ENCODE results near the gene HS6ST1. TPM values are rescaled to one million over a fixed set of nuclear protein-coding genes. Genes with fewer than 3 reads are reported as not detected.

HS6ST1 gene
- total RNA-seq, 1 donor from 2014 or later = 68.5 TPM

DNA sequence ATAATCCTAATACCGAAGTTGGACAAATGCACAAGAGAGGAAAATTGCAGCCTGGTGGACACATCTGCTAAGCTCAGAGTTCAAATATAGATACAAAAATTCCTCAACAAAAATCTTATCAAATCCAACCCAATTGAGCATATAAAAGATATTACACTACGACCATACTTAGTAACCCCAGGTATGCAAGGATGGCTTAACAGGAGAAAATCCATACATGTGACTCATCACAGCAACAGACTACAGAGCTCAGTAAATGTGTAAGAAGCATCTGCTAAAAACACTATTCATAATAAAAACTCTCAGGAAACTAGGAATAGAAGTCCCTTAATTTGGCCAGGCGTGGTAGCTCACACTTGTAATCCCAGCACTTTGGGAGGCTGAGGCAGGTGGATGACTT is 28.3 kb downstream of the HS6ST1 start:
- no peaks in the 10 kb centered on the region for H3K27me3 ChIP-seq
- H3K36me3 ChIP-seq = no peaks in the 10 kb centered on the region
- H3K4me1 ChIP-seq = peaks cover 66% of the 10 kb centered on the region
- TF ChIP-seq POLR2AphosphoS5 (IDR thresholded peaks at IDR 0.05; ENCODE audit: insufficient read depth in 1 of 2, low read depth in 1 of 2) (no peak), POLR2A (IDR thresholded peaks at IDR 0.05) (no peak)
- TF ChIP-seq, protein P1, sequence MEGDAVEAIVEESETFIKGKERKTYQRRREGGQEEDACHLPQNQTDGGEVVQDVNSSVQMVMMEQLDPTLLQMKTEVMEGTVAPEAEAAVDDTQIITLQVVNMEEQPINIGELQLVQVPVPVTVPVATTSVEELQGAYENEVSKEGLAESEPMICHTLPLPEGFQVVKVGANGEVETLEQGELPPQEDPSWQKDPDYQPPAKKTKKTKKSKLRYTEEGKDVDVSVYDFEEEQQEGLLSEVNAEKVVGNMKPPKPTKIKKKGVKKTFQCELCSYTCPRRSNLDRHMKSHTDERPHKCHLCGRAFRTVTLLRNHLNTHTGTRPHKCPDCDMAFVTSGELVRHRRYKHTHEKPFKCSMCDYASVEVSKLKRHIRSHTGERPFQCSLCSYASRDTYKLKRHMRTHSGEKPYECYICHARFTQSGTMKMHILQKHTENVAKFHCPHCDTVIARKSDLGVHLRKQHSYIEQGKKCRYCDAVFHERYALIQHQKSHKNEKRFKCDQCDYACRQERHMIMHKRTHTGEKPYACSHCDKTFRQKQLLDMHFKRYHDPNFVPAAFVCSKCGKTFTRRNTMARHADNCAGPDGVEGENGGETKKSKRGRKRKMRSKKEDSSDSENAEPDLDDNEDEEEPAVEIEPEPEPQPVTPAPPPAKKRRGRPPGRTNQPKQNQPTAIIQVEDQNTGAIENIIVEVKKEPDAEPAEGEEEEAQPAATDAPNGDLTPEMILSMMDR (IDR thresholded peaks at IDR 0.05) = no peak
- no peak overlapping the region for H3K27ac ChIP-seq
- intact Hi-C loops (cut with DNase I) = no loop called here
- H3K4me3 ChIP-seq = no peak overlapping the region
- DNase-seq (ENCODE audit: extremely low spot score in 2 of 2) = no peak
- no peaks in the 10 kb centered on the region for H3K9me3 ChIP-seq

DNA sequence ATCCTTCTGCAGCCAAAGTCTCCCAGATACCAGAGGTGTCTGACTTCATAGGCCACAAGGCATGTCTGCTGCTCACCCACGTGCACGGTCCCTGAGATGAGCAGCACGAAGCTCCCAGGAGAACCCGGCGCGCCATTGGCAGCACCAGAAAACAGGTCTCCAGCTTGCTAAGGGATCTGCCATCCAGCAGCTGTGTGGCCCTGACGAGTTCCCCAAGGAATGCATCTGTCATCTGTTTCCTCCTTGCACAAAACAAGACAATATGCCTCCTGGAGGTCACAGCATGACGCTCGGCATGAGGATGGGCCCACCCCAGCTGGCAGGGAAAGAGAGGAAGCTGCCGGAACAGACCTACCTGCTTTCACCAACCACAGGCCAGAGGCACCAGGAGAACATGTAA is 29.2 kb downstream of the HS6ST1 start:
- Histone ChIP-seq H3K36me3 (no peaks in the 10 kb centered on the region), H3K27me3 (no peaks in the 10 kb centered on the region), H3K9me3 (no peaks in the 10 kb centered on the region), H3K27ac (no peak overlapping the region), H3K4me1 (peaks cover 66% of the 10 kb centered on the region), H3K4me3 (no peak overlapping the region)
- intact Hi-C loops (cut with DNase I) = no loop called here
- no peak for TF ChIP-seq POLR2AphosphoS5 (IDR thresholded peaks at IDR 0.05; ENCODE audit: insufficient read depth in 1 of 2, low read depth in 1 of 2)
- TF ChIP-seq, protein P1 (IDR thresholded peaks at IDR 0.05) = no peak
- TF ChIP-seq POLR2A (IDR thresholded peaks at IDR 0.05) = no peak
- no peak for DNase-seq (ENCODE audit: extremely low spot score in 2 of 2)

DNA sequence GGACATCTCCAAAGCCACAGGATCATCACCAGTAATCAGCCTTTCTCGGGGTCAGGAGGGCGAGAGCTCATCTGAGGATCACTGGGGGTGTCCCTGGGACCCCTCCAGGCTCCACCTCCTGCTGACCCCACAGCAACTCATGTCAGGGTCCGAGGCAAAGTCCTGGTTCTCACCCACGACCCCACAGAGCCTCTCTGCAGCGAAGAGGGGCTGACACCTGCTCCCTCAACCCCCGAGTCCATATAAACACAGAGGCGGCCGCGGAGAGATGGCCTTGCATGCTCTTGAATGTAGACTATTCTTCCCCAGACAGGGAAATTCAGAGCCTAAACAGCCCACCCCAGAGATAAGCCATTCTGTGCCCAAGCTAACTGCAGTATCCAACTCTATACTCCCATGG is 29.9 kb downstream of the HS6ST1 start:
- Histone ChIP-seq H3K36me3 (no peaks in the 10 kb centered on the region), H3K9me3 (no peaks in the 10 kb centered on the region), H3K27me3 (no peaks in the 10 kb centered on the region), H3K4me1 (peaks cover 69% of the 10 kb centered on the region), H3K4me3 (no peak overlapping the region), H3K27ac (no peak overlapping the region)
- no peak for TF ChIP-seq POLR2AphosphoS5 (IDR thresholded peaks at IDR 0.05; ENCODE audit: insufficient read depth in 1 of 2, low read depth in 1 of 2)
- no peak for TF ChIP-seq POLR2A (IDR thresholded peaks at IDR 0.05)
- TF ChIP-seq, protein P1 (IDR thresholded peaks at IDR 0.05) = no peak
- intact Hi-C loops (cut with DNase I) = no loop called here
- no peak for DNase-seq (ENCODE audit: extremely low spot score in 2 of 2)

DNA sequence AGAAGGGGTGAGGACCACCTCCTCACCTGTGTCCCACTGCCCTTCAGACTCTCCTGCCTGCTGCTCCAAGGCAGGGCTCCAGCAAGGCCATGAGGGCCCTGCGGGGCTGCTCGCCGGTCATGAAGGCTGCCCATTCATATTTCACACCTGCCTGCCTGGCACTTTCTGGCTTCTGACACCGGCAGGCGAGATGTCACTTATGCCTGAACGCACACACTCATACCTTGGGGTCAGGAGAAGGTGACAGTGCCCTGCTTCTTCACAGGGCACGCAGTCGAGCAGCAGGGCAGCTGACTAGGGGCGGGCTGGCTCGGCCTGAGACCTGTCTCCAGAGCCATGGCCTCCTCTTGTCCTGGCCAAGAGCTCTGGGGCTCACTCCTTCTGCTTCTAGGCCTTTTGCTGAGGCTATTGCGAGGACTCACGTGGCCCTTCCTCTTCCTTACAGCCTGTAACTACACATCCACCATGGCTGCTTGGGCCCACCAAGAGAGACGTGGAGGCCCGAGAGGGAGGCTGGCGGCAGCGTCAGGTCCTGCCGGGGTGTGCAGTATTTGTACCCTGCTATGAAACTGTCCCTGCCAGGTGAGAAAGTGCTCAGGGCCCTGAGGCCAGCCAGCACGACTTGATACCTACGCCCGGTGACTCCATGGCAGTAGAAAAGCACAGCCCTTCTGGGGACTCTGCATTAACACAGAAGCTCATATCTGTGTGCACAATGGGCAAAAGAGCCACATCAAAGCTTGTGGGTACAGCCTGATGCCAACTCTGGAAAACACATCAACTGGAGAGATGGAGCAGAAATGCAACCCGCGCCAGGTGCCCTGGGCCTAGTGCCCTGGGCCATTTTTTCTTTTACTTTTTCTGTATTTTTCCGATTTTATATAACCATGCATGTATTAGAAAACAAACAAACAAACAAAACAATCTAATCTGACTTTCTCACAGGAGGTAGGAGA is 30.6 kb downstream of the HS6ST1 start:
- TF ChIP-seq POLR2AphosphoS5 (IDR thresholded peaks at IDR 0.05; ENCODE audit: insufficient read depth in 1 of 2, low read depth in 1 of 2) (no peak), POLR2A (IDR thresholded peaks at IDR 0.05) (no peak)
- TF ChIP-seq, protein P1 (IDR thresholded peaks at IDR 0.05) = no peak
- Histone ChIP-seq H3K9me3 (no peaks in the 10 kb centered on the region), H3K27ac (no peak overlapping the region), H3K27me3 (no peaks in the 10 kb centered on the region), H3K36me3 (no peaks in the 10 kb centered on the region), H3K4me1 (peaks cover 69% of the 10 kb centered on the region), H3K4me3 (no peak overlapping the region)
- no peak for DNase-seq (ENCODE audit: extremely low spot score in 2 of 2)
- intact Hi-C loops (cut with DNase I) = no loop called here
